ENCODE data around the gene RUFY1.

The RUFY1 gene

DNA sequence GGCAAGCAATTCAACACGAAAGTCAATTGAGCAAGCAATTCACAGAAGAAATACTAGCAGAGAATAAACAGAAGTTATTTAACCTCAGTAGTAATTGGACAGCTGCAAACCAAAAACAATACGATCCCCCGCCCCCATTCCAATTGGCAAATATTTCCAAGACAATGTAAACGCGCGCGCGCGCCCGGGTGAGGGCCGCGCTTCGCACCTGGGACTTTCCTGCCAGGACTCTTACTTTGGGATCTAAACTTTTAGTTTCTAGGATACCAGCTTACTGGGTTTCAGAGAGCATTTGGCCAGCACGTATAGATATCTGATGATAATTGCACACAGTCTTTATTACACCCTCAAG, 8.6 kb downstream of the RUFY1 start:
- Mint-ChIP-seq H3K9me3 (no peaks in the 10 kb centered on the region), H3K4me1 (ENCODE audit: low read depth) (peaks cover 18% of the 10 kb centered on the region), H3K27me3 (ENCODE audit: low read depth) (no peaks in the 10 kb centered on the region), H3K4me3 (peak overlapping the region; percentile 95), H3K27ac (peak overlapping the region; percentile 88), H3K36me3 (ENCODE audit: low read depth) (peaks cover 35% of the 10 kb centered on the region)
- peak; percentile 12 for DNase-seq (ENCODE audit: low spot score)

GRCh38 chr5:179559284-179560252, 9.2 kb downstream of the RUFY1 start:
- Mint-ChIP-seq H3K27ac (peak overlapping the region; percentile 88), H3K27me3 (ENCODE audit: low read depth) (no peaks in the 10 kb centered on the region), H3K4me3 (peak overlapping the region; percentile 95), H3K36me3 (ENCODE audit: low read depth) (peaks cover 36% of the 10 kb centered on the region), H3K4me1 (ENCODE audit: low read depth) (peaks cover 17% of the 10 kb centered on the region), H3K9me3 (no peaks in the 10 kb centered on the region)
- peak; percentile 93 for DNase-seq (ENCODE audit: low spot score)

DNA sequence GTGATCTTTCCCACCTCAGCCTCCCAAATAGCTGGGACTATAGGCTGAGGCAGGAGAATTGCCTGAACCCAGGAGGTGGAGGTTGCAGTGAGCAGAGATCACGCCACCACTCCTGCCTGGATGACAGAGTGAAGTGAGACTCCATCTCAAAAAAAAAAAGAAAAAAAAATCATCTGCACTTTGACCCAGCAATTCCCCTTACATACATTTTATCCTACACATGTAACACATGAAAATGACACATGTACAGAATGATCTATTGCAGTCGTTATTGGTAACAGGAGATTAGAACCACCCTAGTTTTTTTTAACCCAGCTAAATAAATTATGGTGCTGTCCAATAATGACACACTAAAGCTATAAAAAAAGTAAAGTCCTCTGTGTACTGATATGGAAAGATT, 14.2 kb downstream of the RUFY1 start:
- Mint-ChIP-seq H3K4me3 (no peak overlapping the region), H3K4me1 (ENCODE audit: low read depth) (peaks cover 8% of the 10 kb centered on the region), H3K9me3 (no peaks in the 10 kb centered on the region), H3K36me3 (ENCODE audit: low read depth) (peaks cover 40% of the 10 kb centered on the region), H3K27me3 (ENCODE audit: low read depth) (no peaks in the 10 kb centered on the region), H3K27ac (no peak overlapping the region)
- DNase-seq (ENCODE audit: low spot score), result no peak

DNA sequence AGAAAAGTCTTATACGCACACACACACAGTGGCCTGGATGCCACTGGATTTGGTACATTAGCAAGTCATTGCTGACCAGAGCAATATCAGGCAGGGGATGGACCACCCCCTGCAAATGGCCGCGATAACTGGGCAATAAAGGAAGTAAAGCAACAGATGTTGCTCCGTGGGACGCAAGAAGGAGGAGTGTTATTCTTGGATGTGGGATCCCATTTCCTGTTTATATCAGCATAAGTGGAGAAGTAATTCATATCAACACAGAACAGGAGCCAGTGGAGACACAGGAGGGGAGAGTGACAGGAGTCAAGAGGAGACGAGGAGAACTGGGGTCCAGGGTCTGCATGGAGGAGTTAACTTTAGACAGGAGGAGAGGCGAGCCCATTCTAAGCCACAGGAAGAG, 18.4 kb downstream of the RUFY1 start:
- no peak overlapping the region for H3K4me3 Mint-ChIP-seq
- peaks cover 34% of the 10 kb centered on the region for H3K36me3 Mint-ChIP-seq (ENCODE audit: low read depth)
- H3K27me3 Mint-ChIP-seq (ENCODE audit: low read depth), result no peaks in the 10 kb centered on the region
- H3K9me3 Mint-ChIP-seq, result no peaks in the 10 kb centered on the region
- H3K27ac Mint-ChIP-seq, result peak overlapping the region; percentile 60
- DNase-seq (ENCODE audit: low spot score), result no peak
- H3K4me1 Mint-ChIP-seq (ENCODE audit: low read depth), result peaks cover 4% of the 10 kb centered on the region

DNA sequence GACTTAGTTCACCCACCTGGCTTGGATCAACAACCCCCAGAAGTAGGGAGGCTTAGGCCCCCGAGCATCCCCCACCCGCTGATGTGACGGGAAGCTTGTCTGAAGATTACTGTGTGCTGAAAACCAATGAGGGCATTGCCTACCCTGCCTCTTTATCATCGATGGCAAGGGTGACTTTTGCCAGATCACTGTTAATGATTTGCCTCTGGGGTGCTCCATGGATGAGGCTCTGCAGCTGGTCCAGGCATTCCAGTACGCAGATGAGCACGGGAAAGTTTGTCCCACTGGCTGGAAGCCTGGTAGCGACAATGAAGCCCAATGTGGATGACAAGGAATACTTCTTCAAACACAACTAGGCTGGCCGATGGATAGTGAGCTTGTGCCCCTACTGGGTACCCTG, 22.0 kb downstream of the RUFY1 start:
- no peak for DNase-seq (ENCODE audit: low spot score)
- H3K27me3 Mint-ChIP-seq (ENCODE audit: low read depth), result no peaks in the 10 kb centered on the region
- H3K4me1 Mint-ChIP-seq (ENCODE audit: low read depth), result peaks cover 4% of the 10 kb centered on the region
- no peak overlapping the region for H3K4me3 Mint-ChIP-seq
- no peak overlapping the region for H3K27ac Mint-ChIP-seq
- peaks cover 38% of the 10 kb centered on the region for H3K36me3 Mint-ChIP-seq (ENCODE audit: low read depth)
- no peaks in the 10 kb centered on the region for H3K9me3 Mint-ChIP-seq

- Mint-ChIP-seq H3K9me3 (no peaks in the 10 kb centered on the region), H3K4me3 (no peak overlapping the region), H3K27me3 (ENCODE audit: low read depth) (no peaks in the 10 kb centered on the region), H3K36me3 (ENCODE audit: low read depth) (peaks cover 26% of the 10 kb centered on the region), H3K4me1 (ENCODE audit: low read depth) (no peaks in the 10 kb centered on the region), H3K27ac (no peak overlapping the region)
- no peak for DNase-seq (ENCODE audit: low spot score)
These were observed 27.1 kb downstream of the RUFY1 start for GRCh38 chr5:179577286-179577960.

DNA sequence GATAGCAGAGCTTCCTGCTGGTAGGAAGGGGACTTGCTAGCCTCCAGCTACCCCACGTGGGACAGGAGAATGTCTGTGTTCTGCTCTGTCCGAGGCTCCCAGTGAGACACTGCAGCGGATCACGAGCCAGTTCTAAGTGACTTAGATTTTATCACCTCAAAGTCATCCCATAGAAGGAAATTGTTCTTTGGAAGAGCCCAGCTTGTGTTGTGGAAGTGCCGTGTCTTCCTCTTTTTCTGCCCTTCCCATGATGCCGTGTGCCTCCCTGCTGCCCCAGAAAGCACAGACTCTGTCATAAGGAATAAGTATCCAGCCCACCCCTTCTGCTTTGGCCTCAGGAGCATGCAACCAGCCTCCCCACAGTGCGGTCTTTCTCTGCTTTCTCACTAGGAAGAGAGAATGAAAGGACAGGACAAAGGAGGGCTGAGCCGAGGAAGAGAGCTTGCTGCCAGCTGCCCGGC, 35.6 kb downstream of the RUFY1 start:
- H3K9me3 Mint-ChIP-seq, result no peaks in the 10 kb centered on the region
- peaks cover 21% of the 10 kb centered on the region for H3K36me3 Mint-ChIP-seq (ENCODE audit: low read depth)
- H3K27ac Mint-ChIP-seq, result no peak overlapping the region
- no peak for DNase-seq (ENCODE audit: low spot score)
- no peaks in the 10 kb centered on the region for H3K27me3 Mint-ChIP-seq (ENCODE audit: low read depth)
- H3K4me3 Mint-ChIP-seq, result no peak overlapping the region
- H3K4me1 Mint-ChIP-seq (ENCODE audit: low read depth), result no peaks in the 10 kb centered on the region

- Mint-ChIP-seq H3K36me3 (ENCODE audit: low read depth) (peaks cover 31% of the 10 kb centered on the region), H3K27ac (no peak overlapping the region), H3K27me3 (ENCODE audit: low read depth) (no peaks in the 10 kb centered on the region), H3K4me3 (no peak overlapping the region), H3K9me3 (no peaks in the 10 kb centered on the region), H3K4me1 (ENCODE audit: low read depth) (no peaks in the 10 kb centered on the region)
- no peak for DNase-seq (ENCODE audit: low spot score)
These were observed 37.8 kb downstream of the RUFY1 start for GRCh38 chr5:179588166-179588565.

DNA sequence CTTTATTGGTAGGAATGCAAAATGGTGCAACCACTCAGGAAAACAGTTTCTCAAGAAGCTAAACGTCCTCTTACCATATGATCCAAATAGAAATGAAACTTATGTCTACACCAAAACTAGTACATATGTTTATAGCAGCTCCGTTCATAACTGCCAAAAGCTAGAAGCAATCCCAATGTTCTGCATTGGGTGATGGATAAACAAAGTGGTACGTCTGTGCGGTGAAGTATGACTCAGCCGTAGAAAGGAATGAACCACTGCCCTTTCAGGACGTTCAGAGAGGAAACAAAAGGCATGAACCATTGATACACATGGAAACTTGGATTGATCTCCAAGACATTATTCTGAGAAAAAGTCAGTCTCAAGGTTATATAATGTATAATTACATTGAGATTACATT, 45.6 kb downstream of the RUFY1 start:
- no peak for DNase-seq (ENCODE audit: low spot score)
- Mint-ChIP-seq H3K27me3 (ENCODE audit: low read depth) (no peaks in the 10 kb centered on the region), H3K27ac (no peak overlapping the region), H3K4me3 (no peak overlapping the region), H3K9me3 (no peaks in the 10 kb centered on the region), H3K36me3 (ENCODE audit: low read depth) (peaks cover 46% of the 10 kb centered on the region), H3K4me1 (ENCODE audit: low read depth) (no peaks in the 10 kb centered on the region)

DNA sequence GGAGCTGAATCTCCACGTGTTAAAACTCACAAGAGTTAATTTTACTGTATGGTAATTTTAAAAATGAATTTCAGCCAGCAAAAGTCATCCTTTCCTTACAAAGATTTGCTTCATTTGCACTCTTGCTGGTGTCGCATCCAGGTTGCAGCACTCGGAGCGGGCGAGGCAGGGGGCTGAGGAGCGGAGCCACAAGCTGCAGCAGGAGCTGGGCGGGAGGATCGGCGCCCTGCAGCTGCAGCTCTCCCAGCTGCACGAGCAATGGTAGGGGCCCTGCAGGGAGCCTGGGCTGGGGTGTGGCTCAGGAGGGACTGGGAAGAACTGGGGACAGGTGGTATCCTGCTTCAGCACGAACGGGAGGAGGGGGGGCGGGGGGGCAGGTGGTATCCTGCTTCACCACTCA, 46.1 kb downstream of the RUFY1 start:
- no peak overlapping the region for H3K27ac Mint-ChIP-seq
- H3K36me3 Mint-ChIP-seq (ENCODE audit: low read depth), result peaks cover 46% of the 10 kb centered on the region
- H3K4me1 Mint-ChIP-seq (ENCODE audit: low read depth), result no peaks in the 10 kb centered on the region
- no peaks in the 10 kb centered on the region for H3K9me3 Mint-ChIP-seq
- no peaks in the 10 kb centered on the region for H3K27me3 Mint-ChIP-seq (ENCODE audit: low read depth)
- no peak for DNase-seq (ENCODE audit: low spot score)
- no peak overlapping the region for H3K4me3 Mint-ChIP-seq

DNA sequence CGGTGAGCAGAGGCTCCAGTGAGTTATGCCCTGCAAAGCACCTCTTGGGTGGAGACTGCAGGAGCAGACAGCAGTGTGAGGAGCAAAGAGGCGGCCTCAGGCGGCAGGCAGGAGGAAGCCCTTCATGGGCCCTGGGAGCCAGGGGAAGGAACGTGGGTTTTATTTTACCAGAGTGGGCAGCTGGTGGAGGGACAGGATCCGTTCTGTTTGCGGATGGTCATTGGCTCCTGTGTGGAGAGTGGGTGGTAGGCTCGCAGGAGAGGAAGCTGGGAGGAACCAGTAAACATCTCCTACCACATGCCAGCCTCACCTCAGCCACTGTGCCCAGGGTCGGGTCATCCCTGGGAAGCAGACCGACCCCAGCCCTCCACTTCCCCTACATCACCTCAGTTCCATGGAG, 48.7 kb downstream of the RUFY1 start:
- no peaks in the 10 kb centered on the region for H3K4me1 Mint-ChIP-seq (ENCODE audit: low read depth)
- H3K9me3 Mint-ChIP-seq, result no peaks in the 10 kb centered on the region
- H3K27me3 Mint-ChIP-seq (ENCODE audit: low read depth), result no peaks in the 10 kb centered on the region
- H3K4me3 Mint-ChIP-seq, result no peak overlapping the region
- H3K27ac Mint-ChIP-seq, result no peak overlapping the region
- H3K36me3 Mint-ChIP-seq (ENCODE audit: low read depth), result peaks cover 33% of the 10 kb centered on the region
- no peak for DNase-seq (ENCODE audit: low spot score)

DNA sequence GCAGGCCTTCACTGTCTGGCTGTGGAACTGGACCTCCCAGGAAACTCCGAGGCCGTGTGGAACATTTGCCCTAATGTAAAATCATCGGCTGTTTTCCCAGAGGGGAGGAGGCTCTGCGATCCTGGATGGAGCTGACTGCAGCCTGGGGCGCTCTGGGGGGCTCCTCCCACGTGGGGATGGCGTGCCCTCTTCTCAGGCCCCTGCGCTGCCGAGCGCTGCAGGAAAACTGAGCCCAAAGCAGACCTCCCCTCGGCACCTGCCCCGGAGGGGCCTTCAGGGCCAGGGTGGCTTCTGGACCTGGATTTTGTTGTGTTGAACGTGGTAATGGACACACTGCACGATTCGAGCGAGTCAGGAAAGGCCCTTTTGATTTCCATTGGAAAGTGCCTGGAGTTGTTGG, 49.2 kb downstream of the RUFY1 start:
- no peaks in the 10 kb centered on the region for H3K27me3 Mint-ChIP-seq (ENCODE audit: low read depth)
- no peaks in the 10 kb centered on the region for H3K4me1 Mint-ChIP-seq (ENCODE audit: low read depth)
- H3K27ac Mint-ChIP-seq, result no peak overlapping the region
- H3K9me3 Mint-ChIP-seq, result no peaks in the 10 kb centered on the region
- no peak overlapping the region for H3K4me3 Mint-ChIP-seq
- peaks cover 30% of the 10 kb centered on the region for H3K36me3 Mint-ChIP-seq (ENCODE audit: low read depth)
- DNase-seq (ENCODE audit: low spot score), result no peak

DNA sequence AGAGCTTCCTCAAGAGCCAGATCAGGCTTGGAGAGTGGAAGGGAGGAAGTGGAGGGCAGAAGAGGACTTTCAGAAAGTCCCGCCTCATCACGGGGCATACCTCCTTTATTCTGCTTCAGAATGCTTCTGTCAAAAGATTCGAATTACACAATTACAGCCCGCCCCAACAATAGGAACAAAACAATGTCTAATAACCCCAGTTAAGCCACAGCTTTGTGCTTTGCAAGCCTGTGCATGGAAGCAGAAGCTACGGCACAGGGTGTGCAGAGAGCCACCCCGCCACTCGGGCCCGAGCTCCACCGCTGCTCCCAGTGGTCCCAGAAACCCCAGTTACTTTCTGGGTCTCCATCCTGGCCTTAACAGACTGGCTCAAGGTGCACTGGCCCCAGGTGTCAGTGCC, 49.6 kb downstream of the RUFY1 start:
- H3K27ac Mint-ChIP-seq, result no peak overlapping the region
- no peaks in the 10 kb centered on the region for H3K27me3 Mint-ChIP-seq (ENCODE audit: low read depth)
- peaks cover 27% of the 10 kb centered on the region for H3K36me3 Mint-ChIP-seq (ENCODE audit: low read depth)
- no peaks in the 10 kb centered on the region for H3K9me3 Mint-ChIP-seq
- DNase-seq (ENCODE audit: low spot score), result no peak
- no peaks in the 10 kb centered on the region for H3K4me1 Mint-ChIP-seq (ENCODE audit: low read depth)
- no peak overlapping the region for H3K4me3 Mint-ChIP-seq

DNA sequence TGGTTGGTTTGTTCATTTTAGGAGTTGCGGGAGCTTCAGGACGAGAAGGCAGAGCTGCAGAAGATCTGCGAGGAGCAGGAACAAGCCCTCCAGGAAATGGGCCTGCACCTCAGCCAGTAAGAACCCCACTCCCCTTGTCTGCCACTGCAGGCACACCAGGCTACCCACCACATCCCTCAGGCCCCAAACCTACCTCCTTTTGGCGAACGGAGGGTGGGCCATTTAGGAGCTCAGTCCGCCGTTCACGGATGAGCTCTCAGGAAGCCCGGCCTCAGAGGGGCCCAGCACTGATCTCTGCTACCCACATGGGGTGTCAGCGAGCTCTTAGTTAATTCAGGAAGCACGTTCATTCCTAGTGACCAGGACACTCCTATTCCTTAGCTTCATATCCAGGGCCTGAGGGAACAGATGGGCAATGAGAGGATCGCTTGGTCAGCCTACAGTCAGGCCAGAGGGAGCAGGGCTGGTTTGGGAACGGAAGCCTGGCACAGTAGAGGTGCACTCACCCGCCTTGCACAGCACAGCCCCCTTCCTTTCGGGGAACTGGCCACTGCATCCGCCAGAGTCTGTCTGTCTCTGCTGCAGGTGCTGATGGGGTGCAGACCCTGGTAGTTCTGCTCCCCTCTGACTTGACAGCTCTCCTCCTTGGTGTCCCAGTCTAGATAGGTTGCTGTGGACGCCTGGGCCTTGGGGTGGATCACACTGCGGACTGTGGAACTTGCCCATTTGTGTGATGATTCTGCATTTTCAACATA, 51.7 kb downstream of the RUFY1 start:
- Mint-ChIP-seq H3K36me3 (ENCODE audit: low read depth) (peaks cover 29% of the 10 kb centered on the region), H3K27ac (no peak overlapping the region), H3K4me1 (ENCODE audit: low read depth) (peaks cover under 1% of the 10 kb centered on the region), H3K27me3 (ENCODE audit: low read depth) (no peaks in the 10 kb centered on the region), H3K4me3 (no peak overlapping the region), H3K9me3 (no peaks in the 10 kb centered on the region)
- DNase-seq (ENCODE audit: low spot score), result no peak

All from T-helper 2 cell treated with Interferon-gamma antibody and Interleukin-4, amounts not matched to agents 5 μg/mL and 100 μg/mL, for 36 hours (primary cell).